ENCODE results near the gene BARX2. TPM values are rescaled to one million over a fixed set of nuclear protein-coding genes. Genes with fewer than 3 reads are reported as not detected.

Gene BARX2
- total RNA-seq, 1 donor from 2014 or later, result not detected

- intact Hi-C loops (cut with micrococcal nuclease), result no loop called here
- ATAC-seq (no peak), DNase-seq (no peak)
Observed at GRCh38 chr11:129458278-129458677, 82.6 kb downstream of the BARX2 start.

- ATAC-seq (no peak), DNase-seq (no peak)
- intact Hi-C loops (cut with micrococcal nuclease), result no loop called here
Observed at GRCh38 chr11:129458756-129459535, 83.3 kb downstream of the BARX2 start.

- intact Hi-C loops (cut with micrococcal nuclease), result no loop called here
- DNase-seq (no peak), ATAC-seq (no peak)
Observed at GRCh38 chr11:129460714-129461113, 85.1 kb downstream of the BARX2 start.

GRCh38 chr11:129484068-129484467 is 108.4 kb downstream of the BARX2 start:
- intact Hi-C loops (cut with micrococcal nuclease), result no loop called here
- DNase-seq, result no peak
- ATAC-seq, result no peak

GRCh38 chr11:129489249-129489648 is 113.6 kb downstream of the BARX2 start:
- ATAC-seq (no peak), DNase-seq (no peak)
- intact Hi-C loops (cut with micrococcal nuclease), result no loop called here

- intact Hi-C loops (cut with micrococcal nuclease), result no loop called here
- DNase-seq (no peak), ATAC-seq (no peak)
Observed at GRCh38 chr11:129490004-129490403, 114.4 kb downstream of the BARX2 start.

- ATAC-seq, result no peak
- no peak for DNase-seq
- intact Hi-C loops (cut with micrococcal nuclease), result no loop called here
Observed at GRCh38 chr11:129493746-129494145, 118.1 kb downstream of the BARX2 start.

Other genes starting within 250 kb of the BARX2 start
- gene ARHGAP32, start 183.5 kb upstream of the BARX2 start, total RNA-seq, result 5.3 TPM